Measurements from ENCODE around the gene SLC47A2.
"Not testable (repeated sequence)": the region's sequence is repeated elsewhere in the genome, so short reads cannot be mapped to it uniquely, and the experiment has no call there.

The SLC47A2 gene, protein sequence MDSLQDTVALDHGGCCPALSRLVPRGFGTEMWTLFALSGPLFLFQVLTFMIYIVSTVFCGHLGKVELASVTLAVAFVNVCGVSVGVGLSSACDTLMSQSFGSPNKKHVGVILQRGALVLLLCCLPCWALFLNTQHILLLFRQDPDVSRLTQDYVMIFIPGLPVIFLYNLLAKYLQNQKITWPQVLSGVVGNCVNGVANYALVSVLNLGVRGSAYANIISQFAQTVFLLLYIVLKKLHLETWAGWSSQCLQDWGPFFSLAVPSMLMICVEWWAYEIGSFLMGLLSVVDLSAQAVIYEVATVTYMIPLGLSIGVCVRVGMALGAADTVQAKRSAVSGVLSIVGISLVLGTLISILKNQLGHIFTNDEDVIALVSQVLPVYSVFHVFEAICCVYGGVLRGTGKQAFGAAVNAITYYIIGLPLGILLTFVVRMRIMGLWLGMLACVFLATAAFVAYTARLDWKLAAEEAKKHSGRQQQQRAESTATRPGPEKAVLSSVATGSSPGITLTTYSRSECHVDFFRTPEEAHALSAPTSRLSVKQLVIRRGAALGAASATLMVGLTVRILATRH

DNA sequence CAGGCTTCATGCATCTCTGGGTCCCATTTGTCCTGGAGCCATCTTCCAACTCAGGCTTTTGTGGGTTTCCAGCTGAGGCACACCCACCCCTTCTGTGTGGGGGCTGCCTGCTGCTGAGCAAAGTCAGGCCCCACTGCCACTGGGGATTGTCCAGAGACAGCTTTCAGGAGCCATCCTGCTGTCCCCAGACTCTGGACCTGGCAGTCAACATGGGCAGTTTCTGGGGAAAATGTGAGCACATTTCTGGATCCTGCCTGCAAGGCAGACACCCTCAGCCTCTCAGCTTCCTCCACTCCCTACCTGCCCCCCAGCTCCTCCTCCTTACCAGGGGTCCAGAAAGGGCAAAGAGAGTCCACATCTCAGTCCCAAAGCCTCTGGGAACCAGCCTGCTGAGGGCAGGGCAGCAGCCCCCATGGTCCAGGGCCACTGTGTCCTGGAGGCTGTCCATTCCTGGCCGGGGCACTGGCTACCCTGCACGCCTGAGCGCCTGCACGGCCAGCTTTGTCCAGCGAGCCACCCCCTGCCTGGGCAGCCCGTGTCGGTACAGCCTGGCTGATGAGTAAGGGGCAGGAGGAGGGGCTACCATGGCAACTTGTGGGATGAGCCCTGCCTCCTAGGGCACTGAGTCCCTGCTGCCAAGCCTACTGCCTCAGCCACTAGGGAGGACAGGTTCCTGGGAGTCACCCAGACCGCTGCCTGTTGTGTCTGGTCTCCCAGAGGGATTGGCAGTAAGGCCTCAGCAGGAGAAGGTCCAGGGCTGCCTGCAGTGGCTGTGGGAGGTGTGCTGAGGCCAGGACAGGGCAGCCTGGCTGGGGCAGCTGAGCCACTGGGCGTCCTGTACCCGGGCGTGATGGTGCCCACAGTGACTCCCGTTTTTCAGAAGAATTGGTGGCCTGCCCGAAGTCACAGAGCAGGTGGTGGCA is at the start of gene SLC47A2:
SLC47A2 (minus strand) TSS at position 477 of the 923 bp plus-strand sequence; CDS start at position 448, 29 bp downstream.
- DNase-seq (ENCODE audit: insufficient read length, low spot score): no peak
- no peak for FAIRE-seq

DNA sequence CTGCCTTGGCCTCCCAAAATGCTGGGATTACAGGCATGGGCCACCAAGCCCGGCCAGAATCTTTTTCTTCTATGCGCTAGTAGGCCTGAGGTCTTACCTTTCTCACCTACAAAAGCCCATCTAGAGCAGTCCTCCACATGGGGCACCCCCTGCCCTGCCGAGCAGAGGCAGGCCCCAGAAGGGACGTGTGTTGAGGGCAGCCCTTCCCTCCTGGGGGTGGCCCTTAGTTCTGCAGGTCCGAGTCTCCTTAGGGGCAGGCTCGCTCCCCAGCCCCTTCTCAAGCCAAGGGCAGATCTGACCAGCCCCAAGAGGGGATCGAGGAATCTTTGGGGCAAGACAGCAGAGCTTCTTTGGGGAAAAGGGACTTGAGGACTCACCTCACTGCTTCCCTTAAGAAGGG is 49.6 kb upstream of the SLC47A2 start:
- DNase-seq (ENCODE audit: insufficient read length, low spot score): no peak
- FAIRE-seq: no peak

DNA sequence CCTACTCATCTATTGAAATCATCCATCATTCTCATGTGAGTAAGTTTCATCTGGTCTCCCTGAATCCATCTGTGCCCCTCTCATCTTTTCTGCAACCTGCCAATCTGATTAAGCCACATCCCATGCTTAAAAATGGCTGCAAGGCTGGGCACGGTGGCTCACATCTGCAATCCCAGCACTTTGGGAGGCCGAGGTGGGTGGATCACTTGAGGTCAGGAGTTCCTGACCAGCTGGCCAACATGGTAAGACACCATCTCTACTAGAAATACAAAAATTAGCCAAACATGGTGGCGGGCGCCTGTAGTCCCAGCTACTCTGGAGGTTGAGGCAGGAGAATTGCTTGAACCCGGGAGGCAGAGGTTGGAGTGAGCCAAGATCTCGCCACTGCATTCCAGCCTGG is 47.6 kb upstream of the SLC47A2 start:
- DNase-seq (ENCODE audit: insufficient read length, low spot score); FAIRE-seq: not testable (repeated sequence)

DNA sequence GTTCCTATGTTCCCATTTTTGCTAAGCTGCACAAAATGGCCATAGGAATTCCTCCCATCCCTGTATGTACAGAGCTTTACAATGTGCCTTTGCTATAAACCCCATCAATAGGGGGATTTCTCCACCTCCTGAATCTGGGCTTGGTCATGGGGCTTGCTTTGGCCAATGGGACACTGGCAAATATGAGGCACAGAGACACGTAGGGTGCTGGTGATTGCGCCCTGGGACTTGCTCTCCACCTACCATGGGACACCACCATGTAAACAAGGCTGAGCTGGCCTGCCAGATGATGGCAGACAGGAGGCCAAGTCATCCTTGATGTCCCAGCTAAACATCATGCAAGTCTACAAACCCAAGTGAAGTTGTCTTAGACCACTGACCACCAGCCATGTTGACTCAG is 47.0 kb upstream of the SLC47A2 start:
- no peak for DNase-seq (ENCODE audit: insufficient read length, low spot score)
- FAIRE-seq: no peak

DNA sequence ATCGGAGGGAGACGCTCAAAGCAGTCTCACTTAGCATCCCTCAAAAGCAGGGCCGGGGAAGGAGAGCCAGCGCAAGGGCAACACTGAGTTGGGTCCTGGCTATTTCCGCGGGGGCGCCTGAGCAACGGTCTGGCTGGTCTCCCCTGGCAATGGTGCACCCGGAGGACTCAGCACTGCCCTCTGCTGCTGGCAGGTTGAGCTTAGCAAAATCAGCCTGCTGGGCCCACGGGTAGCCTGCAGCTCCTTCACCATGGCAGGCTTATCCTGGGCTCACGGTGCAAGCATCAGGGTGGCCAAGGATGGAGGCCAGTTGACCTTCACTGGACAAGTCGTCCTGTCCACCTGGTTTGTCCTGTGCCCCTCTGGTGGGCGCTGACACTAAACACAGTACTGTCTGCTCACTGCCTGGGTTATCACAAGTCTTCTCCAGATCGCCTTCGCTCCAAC is 46.2 kb upstream of the SLC47A2 start:
- FAIRE-seq (peak; percentile 4), DNase-seq (ENCODE audit: insufficient read length, low spot score) (peak; percentile 77)

DNA sequence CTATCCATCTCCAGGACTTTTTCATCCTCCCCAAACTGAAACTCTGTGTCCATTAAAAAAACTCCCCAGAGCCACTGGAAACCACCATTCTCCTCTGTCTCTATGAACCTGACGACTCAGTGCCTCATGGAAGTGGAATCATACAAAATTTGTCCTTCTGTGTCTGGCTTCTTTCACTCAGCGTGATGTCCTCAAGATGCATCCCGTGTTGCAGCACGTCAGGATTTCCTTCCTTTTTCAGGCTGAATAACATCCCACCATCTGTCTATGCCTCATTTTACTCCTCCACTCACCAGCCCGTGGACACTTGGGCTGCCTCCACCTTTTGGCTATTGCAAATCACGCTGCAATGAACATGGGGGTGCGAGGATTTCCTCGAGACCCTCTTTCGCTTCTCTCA is 44.4 kb upstream of the SLC47A2 start:
- no peak for DNase-seq (ENCODE audit: insufficient read length, low spot score)
- no peak for FAIRE-seq

DNA sequence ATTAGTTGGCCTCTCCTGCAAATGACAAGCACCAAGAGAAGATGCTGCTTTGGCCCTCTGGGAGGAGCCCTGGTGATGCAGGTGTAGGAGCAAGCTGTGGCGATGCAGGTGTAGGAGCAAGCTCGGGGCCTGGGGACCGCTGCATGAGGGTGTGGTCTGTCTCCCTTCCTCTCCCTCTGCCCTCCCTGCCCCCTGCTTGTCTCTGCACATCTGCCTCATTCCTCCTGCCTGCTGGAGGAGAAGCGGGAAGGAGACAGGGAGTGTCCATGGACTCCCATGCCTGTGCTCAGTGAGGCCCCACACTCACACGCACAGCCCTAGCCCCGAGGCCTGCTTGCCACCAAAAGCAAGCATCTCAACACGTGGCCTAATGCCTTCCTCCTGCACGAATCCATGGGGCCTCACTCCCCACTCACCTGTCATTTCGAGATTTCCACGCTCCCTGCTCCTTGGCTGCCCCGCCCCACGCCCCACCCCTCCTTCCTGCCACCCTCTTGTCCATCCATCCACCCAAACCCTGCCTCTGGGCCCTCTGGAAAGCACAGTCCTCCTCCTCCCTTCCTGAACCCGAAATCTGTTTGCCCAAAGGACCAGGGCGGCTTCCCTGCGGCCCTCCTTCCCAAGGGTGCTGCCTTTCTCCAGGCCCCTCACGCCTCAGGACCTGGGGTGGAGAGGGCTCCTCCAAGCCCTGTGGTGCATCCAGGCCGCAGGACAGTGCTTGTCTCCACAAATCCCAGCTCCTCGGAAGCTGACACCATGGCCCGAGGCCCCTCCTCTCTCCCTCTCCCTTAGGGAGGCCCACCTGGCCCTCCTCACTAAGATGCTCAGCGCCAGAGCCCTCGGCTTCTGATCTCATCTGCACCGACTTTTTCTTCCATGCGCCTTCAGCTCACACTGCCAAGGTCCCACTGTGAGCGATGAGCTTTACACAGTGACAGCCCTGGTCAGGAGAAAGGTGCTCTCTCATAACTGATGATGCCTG is 43.5 kb upstream of the SLC47A2 start:
- FAIRE-seq (no peak), DNase-seq (ENCODE audit: insufficient read length, low spot score) (no peak)

DNA sequence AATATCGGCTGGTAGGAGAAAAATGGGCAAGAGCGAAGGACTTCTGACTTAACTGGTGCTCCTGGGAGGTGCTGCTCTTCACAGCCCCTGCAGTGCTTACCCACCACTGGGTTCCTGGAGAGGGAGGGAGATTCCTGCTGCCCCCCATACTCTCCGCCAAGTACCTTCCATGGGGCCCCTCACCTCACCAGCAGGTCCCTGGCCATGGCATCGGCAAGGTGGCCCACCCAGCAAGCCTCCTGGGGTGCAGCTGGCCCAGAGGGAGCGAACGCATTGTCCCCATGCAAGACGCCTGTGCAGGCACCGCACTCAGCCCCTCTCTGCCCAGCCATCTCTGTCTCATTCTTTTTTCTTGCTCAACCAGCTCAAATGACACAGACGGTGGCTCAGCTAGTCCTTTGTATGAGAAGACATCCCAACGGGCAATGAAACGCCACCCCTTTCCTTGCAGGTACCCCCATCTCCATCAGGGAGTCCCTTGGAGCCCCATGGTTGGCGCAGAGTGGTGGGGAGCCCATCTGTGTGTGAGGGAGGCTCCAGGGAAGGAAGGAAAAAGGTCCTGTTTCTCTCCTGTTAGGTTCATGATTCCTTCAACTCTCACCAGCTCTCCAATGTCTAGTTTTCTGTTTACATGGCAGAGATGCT is 41.3 kb upstream of the SLC47A2 start:
- DNase-seq (ENCODE audit: insufficient read length, low spot score) (no peak), FAIRE-seq (no peak)

DNA sequence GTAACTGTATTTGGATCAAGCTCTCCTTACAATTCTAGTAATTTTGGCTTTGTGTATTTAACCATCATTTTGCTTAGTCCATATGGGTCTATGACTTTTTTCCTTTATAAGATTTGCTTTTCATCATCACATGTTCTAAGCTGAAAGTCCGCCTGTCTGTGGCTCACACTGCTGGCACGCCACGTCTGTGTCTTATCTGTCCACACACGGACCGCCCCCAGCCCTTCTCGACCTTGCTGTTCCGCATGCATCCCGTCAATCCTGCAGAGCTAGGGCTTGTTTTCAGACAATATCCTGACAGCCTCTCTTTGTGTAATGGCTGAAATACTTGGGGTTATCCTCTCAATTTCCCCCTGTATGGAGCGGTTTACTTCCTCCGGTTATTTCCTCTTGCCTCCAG is 40.2 kb upstream of the SLC47A2 start:
- FAIRE-seq (no peak), DNase-seq (ENCODE audit: insufficient read length, low spot score) (no peak)

DNA sequence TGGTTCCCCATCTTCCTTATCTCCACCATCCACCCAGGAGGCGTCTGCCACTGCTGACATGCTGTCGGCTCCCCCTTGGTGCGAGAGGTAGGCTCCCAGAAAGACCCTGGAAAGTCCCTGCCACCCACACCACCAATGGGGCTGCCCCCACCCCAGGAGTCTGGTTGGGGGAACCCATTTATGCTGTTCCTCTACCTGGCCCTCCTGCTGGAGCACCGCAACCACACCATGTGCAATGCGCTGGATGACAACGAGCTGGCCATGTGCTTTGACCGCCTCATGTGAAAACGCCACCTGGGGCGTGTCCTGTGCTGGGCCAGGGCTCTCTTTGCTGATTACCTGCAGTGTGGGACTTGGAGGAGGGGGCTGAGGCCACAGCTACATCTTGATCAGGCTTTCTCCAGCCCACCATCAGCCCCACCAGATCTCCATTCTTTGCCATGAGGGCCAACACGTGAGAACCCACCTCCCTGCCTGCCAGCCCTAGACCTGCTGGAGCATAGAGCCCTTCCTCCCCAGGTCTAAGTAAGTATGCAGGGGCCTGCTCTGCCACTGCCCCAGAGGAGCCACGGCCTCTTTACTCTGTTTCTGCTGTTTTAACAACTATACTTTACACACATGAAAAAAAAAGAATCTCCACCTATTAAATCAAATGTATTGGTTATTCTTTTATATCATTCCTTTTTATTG is 39.6 kb upstream of the SLC47A2 start:
- no peak for DNase-seq (ENCODE audit: insufficient read length, low spot score)

DNA sequence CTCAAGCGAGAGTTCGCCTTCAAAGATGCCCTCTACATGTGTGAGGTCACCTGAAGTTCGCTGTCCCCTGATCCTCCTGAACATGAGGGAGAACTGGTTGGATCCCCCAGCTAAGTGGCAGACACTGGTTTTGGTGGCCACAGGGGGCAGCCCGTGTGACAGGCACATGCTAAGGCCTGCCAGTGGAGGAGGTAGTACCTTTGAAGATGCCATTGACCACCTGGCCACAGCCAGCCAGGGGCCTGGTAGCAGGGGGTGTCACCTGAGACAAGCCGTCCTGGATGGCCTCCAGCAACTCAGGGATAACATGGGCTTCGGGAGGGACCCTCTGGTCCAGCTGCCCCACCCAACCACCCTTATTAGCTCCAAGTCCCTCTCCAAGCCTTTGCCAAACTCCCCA is 39.0 kb upstream of the SLC47A2 start:
- no peak for DNase-seq (ENCODE audit: insufficient read length, low spot score)
- FAIRE-seq: peak; percentile 44

More for the DNA sequence above, 39.6 kb upstream of the SLC47A2 start:
- no peak for FAIRE-seq

DNA sequence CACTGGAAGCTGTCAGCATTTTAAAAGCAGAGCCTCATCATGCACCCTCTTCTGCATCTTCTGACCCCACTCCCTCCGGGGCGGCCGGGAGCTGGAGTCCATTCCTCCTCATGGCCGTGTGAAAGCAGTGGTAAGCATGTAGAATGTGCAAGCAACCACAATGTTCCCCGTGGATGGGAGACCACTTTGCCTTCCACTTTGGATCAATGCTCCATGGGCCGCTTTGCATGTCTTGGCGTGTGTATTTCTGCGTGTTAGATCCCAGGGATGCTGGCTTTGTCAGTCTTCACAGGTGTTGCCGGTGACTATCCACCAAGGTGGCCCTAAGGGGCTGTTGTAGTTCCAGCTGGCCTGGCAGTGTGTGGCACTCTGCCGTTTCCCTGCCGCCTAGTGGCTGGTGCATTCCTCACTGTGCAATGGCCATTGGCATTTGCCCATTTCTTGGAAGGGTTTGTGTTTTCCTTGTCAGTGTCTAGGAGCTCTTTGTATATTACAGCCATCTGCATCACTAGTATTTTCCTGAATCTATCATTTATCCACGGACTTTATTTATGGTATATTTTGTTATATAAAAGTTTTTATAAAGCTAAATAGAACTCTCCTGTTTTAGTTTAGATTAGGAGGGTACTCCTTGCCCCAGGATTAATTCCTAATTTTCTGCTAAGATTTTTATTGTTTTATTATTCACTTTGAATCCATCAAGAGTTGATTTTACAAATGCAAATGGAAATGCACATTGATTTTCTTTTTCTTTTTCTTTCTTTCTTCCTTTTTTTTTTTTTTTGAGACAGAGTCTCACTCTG is 37.5 kb upstream of the SLC47A2 start:
- FAIRE-seq (peak; percentile 23), DNase-seq (ENCODE audit: insufficient read length, low spot score) (no peak)

DNA sequence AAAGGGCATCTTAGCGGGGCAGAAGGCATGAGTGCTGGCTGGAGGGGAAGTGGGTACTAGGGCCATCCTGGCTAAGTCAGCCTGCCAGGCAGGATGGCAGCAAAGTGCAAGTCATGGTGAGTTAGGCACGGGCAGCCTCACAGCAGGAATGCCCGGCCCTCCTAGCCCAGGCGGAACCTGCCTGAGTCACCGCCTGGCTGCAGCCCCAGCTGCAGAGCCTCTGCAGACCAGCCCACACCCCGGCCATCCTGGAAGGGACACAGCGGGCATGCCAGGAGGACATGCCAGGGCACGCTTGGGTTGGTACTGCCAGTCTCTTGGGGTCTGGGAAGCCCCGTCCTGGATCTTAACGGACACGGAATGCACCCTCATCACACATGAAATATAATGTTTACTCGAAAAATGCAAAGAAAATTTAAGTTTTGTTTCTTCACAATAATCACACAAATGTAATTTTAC is 36.7 kb upstream of the SLC47A2 start:
- FAIRE-seq: no peak
- DNase-seq (ENCODE audit: insufficient read length, low spot score): no peak

DNA sequence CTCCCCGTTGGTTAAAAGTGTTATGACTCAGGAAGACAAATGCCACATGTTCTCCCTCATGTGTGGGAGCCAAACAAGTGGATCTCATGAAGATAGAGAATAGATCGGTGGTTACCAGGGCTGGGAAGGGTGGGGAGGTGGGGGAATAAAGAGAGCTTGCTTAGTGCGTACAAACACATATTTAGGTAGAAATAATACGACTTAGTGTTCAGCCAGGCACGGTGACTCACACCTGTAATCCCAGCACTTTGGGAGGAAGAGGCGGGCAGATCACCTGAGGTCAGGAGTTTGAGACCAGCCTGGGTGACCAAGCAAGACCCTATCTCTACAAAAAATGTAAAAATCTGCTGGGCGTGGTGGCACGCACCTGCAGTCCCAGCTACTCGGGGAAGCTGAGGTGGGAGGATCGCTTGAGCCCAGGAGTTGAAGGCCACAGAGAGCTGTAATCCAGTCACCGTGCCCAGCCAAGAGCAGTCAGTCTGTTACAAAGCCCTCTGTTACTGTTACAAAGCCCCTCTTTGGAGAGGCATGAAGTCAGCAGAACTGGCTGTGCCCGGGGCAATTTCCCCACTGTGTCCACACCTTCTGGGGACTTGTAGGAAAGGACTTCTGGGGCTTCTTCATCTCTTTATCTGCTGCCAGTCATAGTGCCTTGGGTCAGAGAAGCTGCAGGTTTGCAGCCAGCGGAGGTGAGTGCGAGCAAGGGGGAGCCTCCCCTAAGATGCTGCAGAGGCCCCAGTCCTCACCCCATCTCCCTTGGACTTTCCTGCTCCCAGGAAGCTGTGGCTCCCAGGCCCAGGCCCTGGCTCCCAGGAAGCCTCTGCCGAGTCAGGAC is 36.0 kb upstream of the SLC47A2 start:
- no peak for DNase-seq (ENCODE audit: insufficient read length, low spot score)
- FAIRE-seq: no peak

DNA sequence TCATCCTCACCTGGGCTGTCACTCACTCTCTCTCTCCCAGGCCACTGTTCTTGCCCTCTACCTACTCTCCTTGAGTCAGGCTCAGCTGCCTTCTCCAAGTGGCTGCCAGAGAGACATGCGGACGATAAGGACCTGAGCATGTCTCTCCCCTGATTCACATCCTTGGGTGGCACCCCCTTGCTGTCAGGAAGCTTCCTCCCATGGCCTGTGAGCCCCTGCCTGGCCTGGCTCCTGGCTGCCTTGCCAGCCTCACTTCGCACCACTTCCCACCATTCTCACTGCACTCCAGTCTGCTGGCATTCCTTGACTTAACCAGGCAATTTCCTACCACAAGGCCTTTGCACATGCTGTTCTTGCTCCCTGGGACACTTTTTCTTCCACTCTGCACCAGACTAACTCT is 34.5 kb upstream of the SLC47A2 start:
- FAIRE-seq: no peak
- DNase-seq (ENCODE audit: insufficient read length, low spot score): no peak

DNA sequence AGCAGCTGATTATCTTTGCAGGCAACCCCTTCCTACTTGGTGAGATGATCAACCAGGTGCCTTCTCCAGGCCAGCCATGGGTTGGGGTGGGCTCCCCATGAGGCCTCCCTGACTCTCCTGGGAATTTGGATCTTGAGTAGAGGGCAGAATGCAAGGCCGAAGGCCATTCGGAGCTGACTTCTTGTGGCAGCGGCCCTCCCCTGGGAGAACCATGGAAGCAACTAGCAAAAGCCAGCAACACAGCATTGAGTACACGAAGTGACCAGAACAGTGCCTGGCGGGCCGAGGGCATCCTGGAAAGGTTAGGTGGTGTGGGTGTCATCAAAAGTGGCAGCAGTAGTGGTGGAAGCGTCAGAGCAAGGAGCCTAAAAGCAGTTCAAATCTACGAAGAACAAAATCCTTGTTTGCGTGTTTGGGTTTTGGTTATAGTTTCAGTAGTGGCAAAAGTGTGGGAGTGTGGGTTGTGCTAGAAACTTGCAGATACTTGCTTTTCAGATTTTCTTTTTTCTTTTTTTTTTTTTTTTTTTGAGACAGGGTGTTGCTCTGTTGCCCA is 33.7 kb upstream of the SLC47A2 start:
- FAIRE-seq: peak; percentile 21

DNA sequence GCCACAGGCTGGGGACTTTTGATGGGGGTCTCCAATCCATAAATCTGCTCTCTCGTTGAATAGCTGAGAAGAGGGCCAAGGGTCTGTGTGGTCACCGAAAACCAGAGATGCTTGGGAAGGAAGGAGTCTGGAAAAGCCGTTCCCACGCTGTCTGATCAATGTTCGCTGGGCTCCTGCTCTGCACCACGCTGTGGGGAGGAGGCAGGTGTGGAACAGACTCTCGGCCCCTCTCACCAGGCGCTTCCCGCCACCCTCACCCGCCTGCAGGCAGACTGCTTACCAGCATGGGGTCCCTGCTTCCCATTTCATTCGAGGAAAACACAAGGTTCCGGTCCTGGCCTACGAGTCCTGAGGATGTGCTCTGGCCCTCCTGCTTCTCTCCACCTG is 32.4 kb upstream of the SLC47A2 start:
- FAIRE-seq: no peak
- DNase-seq (ENCODE audit: insufficient read length, low spot score): no peak

More for the DNA sequence above, 33.7 kb upstream of the SLC47A2 start:
- no peak for DNase-seq (ENCODE audit: insufficient read length, low spot score)
